ENCODE measurements around the gene DUSP12. TPM values are rescaled to one million over a fixed set of nuclear protein-coding genes. Genes with fewer than 3 reads are reported as not detected.

Gene DUSP12
- total and polyA plus RNA-seq, 9 of the 15 experiments (the other 6 are each of a cell fraction or from before 2014, with no cell fraction given) = 10.4 to 81.4 (median 43.6) TPM

DNA sequence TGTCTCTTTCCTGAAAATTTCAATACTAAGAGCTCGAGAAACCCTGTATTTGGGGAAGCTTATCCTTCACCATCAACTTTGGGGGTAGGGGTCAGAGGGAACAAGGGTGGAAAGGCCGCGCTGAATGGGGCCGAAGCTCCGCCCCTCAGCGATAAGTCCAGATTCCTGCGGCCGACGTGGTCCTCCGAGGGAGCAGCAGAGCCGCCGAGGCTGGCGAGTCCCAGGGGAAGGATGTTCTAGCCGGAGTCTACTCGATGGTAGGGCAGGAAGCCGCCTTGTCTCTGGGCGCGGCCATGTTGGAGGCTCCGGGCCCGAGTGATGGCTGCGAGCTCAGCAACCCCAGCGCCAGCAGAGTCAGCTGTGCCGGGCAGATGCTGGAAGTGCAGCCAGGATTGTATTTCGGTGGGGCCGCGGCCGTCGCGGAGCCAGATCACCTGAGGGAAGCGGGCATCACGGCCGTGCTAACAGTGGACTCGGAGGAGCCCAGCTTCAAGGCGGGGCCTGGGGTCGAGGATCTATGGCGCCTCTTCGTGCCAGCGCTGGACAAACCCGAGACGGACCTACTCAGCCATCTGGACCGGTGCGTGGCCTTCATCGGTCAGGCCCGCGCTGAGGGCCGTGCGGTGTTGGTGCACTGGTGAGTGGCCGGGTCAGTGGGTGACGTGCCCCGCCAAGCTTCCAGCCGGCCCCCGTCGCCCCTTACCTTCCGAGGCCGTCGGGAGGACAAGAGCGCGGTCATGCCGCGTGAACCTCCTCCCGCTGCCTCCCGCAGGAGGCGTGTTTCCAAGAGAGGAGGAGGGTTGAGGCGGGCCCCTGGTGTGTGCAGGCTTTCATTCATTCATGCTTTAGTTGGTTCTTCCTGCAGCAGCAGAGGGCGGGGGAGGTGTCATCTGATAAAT lies at the start of gene DUSP12 (continued):
- TF ChIP-seq ZFP30 (CRISPR knock-in tag; IDR thresholded peaks at IDR 0.05; ENCODE audit: borderline replicate concordance) (no peak), BCL6 (CRISPR knock-in tag; IDR thresholded peaks at IDR 0.05) (no peak), TRIM25 (IDR thresholded peaks at IDR 0.05; ENCODE audit: borderline replicate concordance) (no peak), C11orf30 (IDR thresholded peaks at IDR 0.05; ENCODE audit: low read depth) (peak; percentile 65), TAF15 (IDR thresholded peaks at IDR 0.05; ENCODE audit: low read depth, low read length) (no peak), ZNF780A (CRISPR knock-in tag; IDR thresholded peaks at IDR 0.05) (no peak), CREBBP (IDR thresholded peaks at IDR 0.05; ENCODE audit: low read depth, low read length) (no peak), EZH2 (IDR thresholded peaks at IDR 0.05; ENCODE audit: borderline replicate concordance, low read depth, low read length) (no peak), RBM14 (IDR thresholded peaks at IDR 0.05; ENCODE audit: borderline replicate concordance, insufficient read depth, low read depth, low read length) (no peak), ZNF124 (CRISPR knock-in tag; IDR thresholded peaks at IDR 0.05) (no peak), ADNP (tag; IDR thresholded peaks at IDR 0.05) (no peak), ETV1 (tag; conservative IDR thresholded peaks at IDR 0.05; ENCODE audit: low read depth) (peak; percentile 77), ZNF79 (CRISPR knock-in tag; IDR thresholded peaks at IDR 0.05; ENCODE audit: low read depth) (no peak), CBX8 (IDR thresholded peaks at IDR 0.05; ENCODE audit: borderline replicate concordance, extremely low read depth, low read depth, low read length, poor library complexity, severe bottlenecking) (no peak)
- TF ChIP-seq, protein P1, sequence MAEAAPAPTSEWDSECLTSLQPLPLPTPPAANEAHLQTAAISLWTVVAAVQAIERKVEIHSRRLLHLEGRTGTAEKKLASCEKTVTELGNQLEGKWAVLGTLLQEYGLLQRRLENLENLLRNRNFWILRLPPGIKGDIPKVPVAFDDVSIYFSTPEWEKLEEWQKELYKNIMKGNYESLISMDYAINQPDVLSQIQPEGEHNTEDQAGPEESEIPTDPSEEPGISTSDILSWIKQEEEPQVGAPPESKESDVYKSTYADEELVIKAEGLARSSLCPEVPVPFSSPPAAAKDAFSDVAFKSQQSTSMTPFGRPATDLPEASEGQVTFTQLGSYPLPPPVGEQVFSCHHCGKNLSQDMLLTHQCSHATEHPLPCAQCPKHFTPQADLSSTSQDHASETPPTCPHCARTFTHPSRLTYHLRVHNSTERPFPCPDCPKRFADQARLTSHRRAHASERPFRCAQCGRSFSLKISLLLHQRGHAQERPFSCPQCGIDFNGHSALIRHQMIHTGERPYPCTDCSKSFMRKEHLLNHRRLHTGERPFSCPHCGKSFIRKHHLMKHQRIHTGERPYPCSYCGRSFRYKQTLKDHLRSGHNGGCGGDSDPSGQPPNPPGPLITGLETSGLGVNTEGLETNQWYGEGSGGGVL (CRISPR knock-in tag; IDR thresholded peaks at IDR 0.05) = no peak
- TF ChIP-seq, protein P2, sequence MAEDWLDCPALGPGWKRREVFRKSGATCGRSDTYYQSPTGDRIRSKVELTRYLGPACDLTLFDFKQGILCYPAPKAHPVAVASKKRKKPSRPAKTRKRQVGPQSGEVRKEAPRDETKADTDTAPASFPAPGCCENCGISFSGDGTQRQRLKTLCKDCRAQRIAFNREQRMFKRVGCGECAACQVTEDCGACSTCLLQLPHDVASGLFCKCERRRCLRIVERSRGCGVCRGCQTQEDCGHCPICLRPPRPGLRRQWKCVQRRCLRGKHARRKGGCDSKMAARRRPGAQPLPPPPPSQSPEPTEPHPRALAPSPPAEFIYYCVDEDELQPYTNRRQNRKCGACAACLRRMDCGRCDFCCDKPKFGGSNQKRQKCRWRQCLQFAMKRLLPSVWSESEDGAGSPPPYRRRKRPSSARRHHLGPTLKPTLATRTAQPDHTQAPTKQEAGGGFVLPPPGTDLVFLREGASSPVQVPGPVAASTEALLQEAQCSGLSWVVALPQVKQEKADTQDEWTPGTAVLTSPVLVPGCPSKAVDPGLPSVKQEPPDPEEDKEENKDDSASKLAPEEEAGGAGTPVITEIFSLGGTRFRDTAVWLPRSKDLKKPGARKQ (CRISPR knock-in tag; IDR thresholded peaks at IDR 0.05) = no peak
